Suprapubic skin (tissue), 4 donors: ENCODE data around the gene CLDN4. TPM values are rescaled to one million over a fixed set of nuclear protein-coding genes. Genes with fewer than 3 reads are reported as not detected.

ENCODE experiments used
- DNase-seq, 2 donors: peaks; one replicate each; pipeline ENCODE4 v3.0.0-alpha.2; 2019; ENCODE audit warnings: low spot score in 2 of 2
- H3K27ac ChIP-seq: fragments of 200-600 bp; sonication (generic); one replicate; pipeline ENCODE4 v1.5.1; 2019
- H3K27me3 ChIP-seq: fragments of 200-600 bp; sonication (generic); one replicate; pipeline ENCODE4 v1.5.1; 2019
- H3K36me3 ChIP-seq: fragments of 200-600 bp; sonication (generic); one replicate; pipeline ENCODE4 v1.5.1; 2019
- H3K4me1 ChIP-seq: fragments of 200-600 bp; sonication (generic); one replicate; pipeline ENCODE4 v1.5.1; 2019
- H3K4me3 ChIP-seq: fragments of 200-600 bp; sonication (generic); one replicate; pipeline ENCODE4 v1.5.1; 2019; ENCODE audit warnings: mild to moderate bottlenecking
- H3K9me3 ChIP-seq: fragments of 200-600 bp; sonication (generic); one replicate; pipeline ENCODE4 v1.5.1; 2019
- EP300 ChIP-seq: sonication (generic); formaldehyde crosslinking; IDR thresholded peaks from one replicate; pipeline ENCODE4 v1.6.1; 2017; ENCODE audit warnings: antibody characterized with exemption
- POLR2A ChIP-seq, 2 donors: fragments of 450-650 bp; IDR thresholded peaks; one replicate each; pipeline ENCODE4 v1.6.1; 2017; ENCODE audit warnings: antibody characterized with exemption in 2 of 2, mild to moderate bottlenecking in 2 of 2, moderate library complexity in 2 of 2
- POLR2AphosphoS5 ChIP-seq, 3 donors: sonication (generic); formaldehyde crosslinking; IDR thresholded peaks; one replicate each; pipeline ENCODE4 v1.6.1; 2017; ENCODE audit warnings: antibody characterized with exemption in 3 of 3
- WGBS: methylation state at CpG from one replicate; pipeline ENCODE4 v1.1.5; 2018; 5-methylcytosine and 5-hydroxymethylcytosine counted together
- total RNA-seq, 4 donors: library from RNA; depleted of rRNA; stranded (reverse); fragments of >200 nt; gene quantifications; one replicate each; pipeline ENCODE4 v1.1.0, GENCODE V29; 2016
- TF ChIP-seq, protein P1 (sequence below), 2 donors: fragments of 200-600 bp in 1 of 2; fragments of 450-650 bp in 1 of 2; sonication (generic) in 1 of 2; IDR thresholded peaks; one replicate each; pipeline ENCODE4 v1.5.1; 2016 to 2019; ENCODE audit warnings: antibody characterized with exemption in 2 of 2, mild to moderate bottlenecking in 1 of 2, moderate library complexity in 1 of 2

Gene CLDN4
- total RNA-seq, 4 donors from 2014 or later = 82.6 to 389 (median 254) TPM

DNA sequence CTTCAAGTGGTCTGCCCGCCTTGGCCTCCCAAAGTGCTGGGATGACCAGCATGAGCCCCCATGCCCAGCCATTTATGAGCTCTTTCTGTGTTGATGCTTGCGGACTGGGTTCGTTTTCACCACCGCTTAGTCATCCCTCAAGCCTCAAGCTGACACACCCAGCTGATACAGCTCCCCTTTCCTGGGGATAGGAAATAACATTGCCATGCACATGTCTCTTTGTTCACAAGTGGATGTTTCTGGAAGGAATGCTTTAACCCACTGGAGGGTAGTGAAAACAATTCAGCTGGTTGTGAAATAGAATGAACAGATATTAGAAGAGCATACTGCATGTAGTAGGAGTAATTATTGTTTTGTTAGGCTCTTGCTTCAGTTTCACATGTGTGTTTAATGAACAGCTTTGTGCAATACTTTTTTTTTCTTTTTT is 20.0 kb downstream of the CLDN4 start:
- WGBS = 36% methylated on average over 4 of the region's 4 CpGs
- no peak for DNase-seq
- Histone ChIP-seq H3K27me3 (no peaks in the 10 kb centered on the region), H3K9me3 (no peaks in the 10 kb centered on the region), H3K27ac (peak overlapping the region; percentile 93), H3K4me1 (peaks cover 43% of the 10 kb centered on the region), H3K4me3 (no peak overlapping the region), H3K36me3 (no peaks in the 10 kb centered on the region)
- TF ChIP-seq EP300 (no peak), POLR2A (IDR thresholded peaks at IDR 0.05) (no peak), POLR2AphosphoS5 (IDR thresholded peaks at IDR 0.05) (peak in 2 of 3 donors; percentile 26 to 89)

GRCh38 chr7:73851410-73852338 is 20.9 kb downstream of the CLDN4 start:
- WGBS = 22% methylated on average over 8 of the region's 8 CpGs
- H3K9me3 ChIP-seq = no peaks in the 10 kb centered on the region
- no peaks in the 10 kb centered on the region for H3K36me3 ChIP-seq
- TF ChIP-seq POLR2AphosphoS5 (IDR thresholded peaks at IDR 0.05) (peak in 1 of 3 donors; percentile 74), POLR2A (IDR thresholded peaks at IDR 0.05) (no peak)
- H3K27me3 ChIP-seq = no peaks in the 10 kb centered on the region
- no peak overlapping the region for H3K4me3 ChIP-seq
- peaks cover 41% of the 10 kb centered on the region for H3K4me1 ChIP-seq
- H3K27ac ChIP-seq = peak overlapping the region; percentile 93
- no peak for DNase-seq

- H3K36me3 ChIP-seq = no peaks in the 10 kb centered on the region
- TF ChIP-seq EP300 = no peak
- no peak for TF ChIP-seq POLR2AphosphoS5 (IDR thresholded peaks at IDR 0.05)
- TF ChIP-seq POLR2A (IDR thresholded peaks at IDR 0.05) = no peak
- TF ChIP-seq, protein P1, sequence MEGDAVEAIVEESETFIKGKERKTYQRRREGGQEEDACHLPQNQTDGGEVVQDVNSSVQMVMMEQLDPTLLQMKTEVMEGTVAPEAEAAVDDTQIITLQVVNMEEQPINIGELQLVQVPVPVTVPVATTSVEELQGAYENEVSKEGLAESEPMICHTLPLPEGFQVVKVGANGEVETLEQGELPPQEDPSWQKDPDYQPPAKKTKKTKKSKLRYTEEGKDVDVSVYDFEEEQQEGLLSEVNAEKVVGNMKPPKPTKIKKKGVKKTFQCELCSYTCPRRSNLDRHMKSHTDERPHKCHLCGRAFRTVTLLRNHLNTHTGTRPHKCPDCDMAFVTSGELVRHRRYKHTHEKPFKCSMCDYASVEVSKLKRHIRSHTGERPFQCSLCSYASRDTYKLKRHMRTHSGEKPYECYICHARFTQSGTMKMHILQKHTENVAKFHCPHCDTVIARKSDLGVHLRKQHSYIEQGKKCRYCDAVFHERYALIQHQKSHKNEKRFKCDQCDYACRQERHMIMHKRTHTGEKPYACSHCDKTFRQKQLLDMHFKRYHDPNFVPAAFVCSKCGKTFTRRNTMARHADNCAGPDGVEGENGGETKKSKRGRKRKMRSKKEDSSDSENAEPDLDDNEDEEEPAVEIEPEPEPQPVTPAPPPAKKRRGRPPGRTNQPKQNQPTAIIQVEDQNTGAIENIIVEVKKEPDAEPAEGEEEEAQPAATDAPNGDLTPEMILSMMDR (IDR thresholded peaks at IDR 0.05) = no peak
- no peaks in the 10 kb centered on the region for H3K27me3 ChIP-seq
- peaks cover 41% of the 10 kb centered on the region for H3K4me1 ChIP-seq
- no peak for DNase-seq
- WGBS = 77% methylated on average over 5 of the region's 5 CpGs
- H3K27ac ChIP-seq = no peak overlapping the region
- no peak overlapping the region for H3K4me3 ChIP-seq
- H3K9me3 ChIP-seq = no peaks in the 10 kb centered on the region
These were observed 21.7 kb downstream of the CLDN4 start for GRCh38 chr7:73852500-73852899.

- H3K4me1 ChIP-seq = peaks cover 20% of the 10 kb centered on the region
- no peak for DNase-seq
- H3K36me3 ChIP-seq = no peaks in the 10 kb centered on the region
- 63% methylated on average over 3 of the region's 3 CpGs for WGBS
- H3K9me3 ChIP-seq = no peaks in the 10 kb centered on the region
- no peak for TF ChIP-seq EP300
- TF ChIP-seq, protein P1 (IDR thresholded peaks at IDR 0.05) = no peak
- no peak for TF ChIP-seq POLR2A (IDR thresholded peaks at IDR 0.05)
- TF ChIP-seq POLR2AphosphoS5 (IDR thresholded peaks at IDR 0.05) = no peak
- no peaks in the 10 kb centered on the region for H3K27me3 ChIP-seq
- no peak overlapping the region for H3K4me3 ChIP-seq
- no peak overlapping the region for H3K27ac ChIP-seq
These were observed 26.1 kb downstream of the CLDN4 start for GRCh38 chr7:73856941-73857340.

DNA sequence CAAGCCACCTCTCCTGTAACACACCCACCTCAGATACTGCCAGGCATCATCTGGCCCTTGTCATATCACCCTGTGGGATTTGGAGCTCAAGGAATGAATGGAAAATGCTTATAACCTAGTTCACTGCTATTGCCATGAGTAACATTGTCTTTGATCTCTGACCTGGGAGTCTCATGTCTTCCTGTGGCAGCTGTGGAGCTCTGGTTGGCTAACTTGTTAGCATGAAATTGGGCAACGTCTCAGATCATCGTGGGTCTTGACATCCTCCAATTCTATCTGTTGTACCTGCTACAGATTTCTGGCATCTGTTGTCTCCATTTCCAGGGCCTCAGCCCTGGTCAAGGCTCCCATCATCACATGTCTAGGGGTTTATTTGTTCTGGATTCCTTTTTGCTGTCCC is 28.0 kb downstream of the CLDN4 start:
- no peak for DNase-seq
- H3K9me3 ChIP-seq = no peaks in the 10 kb centered on the region
- peaks cover 13% of the 10 kb centered on the region for H3K4me1 ChIP-seq
- WGBS = 74% methylated on average over 2 of the region's 2 CpGs
- TF ChIP-seq EP300 = no peak
- TF ChIP-seq POLR2A (IDR thresholded peaks at IDR 0.05) = no peak
- TF ChIP-seq, protein P1 (IDR thresholded peaks at IDR 0.05) = no peak
- TF ChIP-seq POLR2AphosphoS5 (IDR thresholded peaks at IDR 0.05) = no peak
- H3K27me3 ChIP-seq = no peaks in the 10 kb centered on the region
- H3K27ac ChIP-seq = no peak overlapping the region
- H3K4me3 ChIP-seq = no peak overlapping the region
- H3K36me3 ChIP-seq = no peaks in the 10 kb centered on the region

- Histone ChIP-seq H3K27ac (no peak within 1 kb of the TSS), H3K4me3 (no peak within 1 kb of the TSS), H3K27me3 (no peaks in the 10 kb centered on the region), H3K4me1 (peaks cover 3% of the 10 kb centered on the region), H3K9me3 (no peaks in the 10 kb centered on the region), H3K36me3 (no peaks in the 10 kb centered on the region)
- no peak for DNase-seq
- WGBS = 91% methylated on average over 9 of the region's 11 CpGs
- TF ChIP-seq EP300 (no peak), POLR2A (IDR thresholded peaks at IDR 0.05) (no peak), POLR2AphosphoS5 (IDR thresholded peaks at IDR 0.05) (no peak)
- TF ChIP-seq, protein P1 (IDR thresholded peaks at IDR 0.05) = no peak
These were observed 30.1 kb downstream of the CLDN4 start, which contains the start of gene TMEM270 for GRCh38 chr7:73860859-73861258. TSS of gene TMEM270 (plus strand) at chr7:73861159. CDS start at chr7:73861195, 36 bp downstream.
